Measurements from ENCODE around the gene SOBP. TPM values are rescaled to one million over a fixed set of nuclear protein-coding genes. Genes with fewer than 3 reads are reported as not detected.

Gene SOBP
- total RNA-seq, 1 donor from 2014 or later = 24.0 TPM

GRCh38 chr6:107582086-107582485 is 92.2 kb downstream of the SOBP start:
- Mint-ChIP-seq H3K9me3 (no peaks in the 10 kb centered on the region), H3K36me3 (ENCODE audit: low read depth) (peaks cover 15% of the 10 kb centered on the region), H3K27me3 (ENCODE audit: low read depth) (no peaks in the 10 kb centered on the region), H3K4me1 (peaks cover 67% of the 10 kb centered on the region), H3K27ac (ENCODE audit: unreplicated experiment) (no peak overlapping the region), H3K4me3 (no peak overlapping the region)
- TF ChIP-seq CTCF (conservative IDR thresholded peaks at IDR 0.05) = no peak
- DNase-seq (ENCODE audit: low read depth, low spot score) = no peak

- no peaks in the 10 kb centered on the region for H3K9me3 Mint-ChIP-seq
- DNase-seq (ENCODE audit: low read depth, low spot score) = no peak
- H3K4me1 Mint-ChIP-seq = peaks cover 70% of the 10 kb centered on the region
- H3K27me3 Mint-ChIP-seq (ENCODE audit: low read depth) = no peaks in the 10 kb centered on the region
- no peak overlapping the region for H3K27ac Mint-ChIP-seq (ENCODE audit: unreplicated experiment)
- no peak overlapping the region for H3K4me3 Mint-ChIP-seq
- H3K36me3 Mint-ChIP-seq (ENCODE audit: low read depth) = peaks cover 13% of the 10 kb centered on the region
- TF ChIP-seq CTCF (conservative IDR thresholded peaks at IDR 0.05) = no peak
These were observed 94.8 kb downstream of the SOBP start for GRCh38 chr6:107584726-107585125.

- Mint-ChIP-seq H3K27ac (ENCODE audit: unreplicated experiment) (no peak overlapping the region), H3K4me3 (no peak overlapping the region), H3K9me3 (no peaks in the 10 kb centered on the region), H3K36me3 (ENCODE audit: low read depth) (peaks cover 10% of the 10 kb centered on the region), H3K27me3 (ENCODE audit: low read depth) (no peaks in the 10 kb centered on the region), H3K4me1 (peaks cover 71% of the 10 kb centered on the region)
- DNase-seq (ENCODE audit: low read depth, low spot score) = no peak
- no peak for TF ChIP-seq CTCF (conservative IDR thresholded peaks at IDR 0.05)
These were observed 96.0 kb downstream of the SOBP start for GRCh38 chr6:107585815-107586435.

- DNase-seq (ENCODE audit: low read depth, low spot score) = no peak
- no peak for TF ChIP-seq CTCF (conservative IDR thresholded peaks at IDR 0.05)
- peaks cover 9% of the 10 kb centered on the region for H3K36me3 Mint-ChIP-seq (ENCODE audit: low read depth)
- no peaks in the 10 kb centered on the region for H3K9me3 Mint-ChIP-seq
- peaks cover 65% of the 10 kb centered on the region for H3K4me1 Mint-ChIP-seq
- no peak overlapping the region for H3K4me3 Mint-ChIP-seq
- H3K27ac Mint-ChIP-seq (ENCODE audit: unreplicated experiment) = peak overlapping the region; percentile 44
- H3K27me3 Mint-ChIP-seq (ENCODE audit: low read depth) = no peaks in the 10 kb centered on the region
These were observed 97.5 kb downstream of the SOBP start for GRCh38 chr6:107587451-107587850.

GRCh38 chr6:107589199-107589598 is 99.3 kb downstream of the SOBP start:
- H3K4me3 Mint-ChIP-seq = no peak overlapping the region
- H3K9me3 Mint-ChIP-seq = no peaks in the 10 kb centered on the region
- no peak for DNase-seq (ENCODE audit: low read depth, low spot score)
- H3K36me3 Mint-ChIP-seq (ENCODE audit: low read depth) = peaks cover 5% of the 10 kb centered on the region
- no peak for TF ChIP-seq CTCF (conservative IDR thresholded peaks at IDR 0.05)
- peak overlapping the region; percentile 22 for H3K27ac Mint-ChIP-seq (ENCODE audit: unreplicated experiment)
- H3K4me1 Mint-ChIP-seq = peaks cover 67% of the 10 kb centered on the region
- H3K27me3 Mint-ChIP-seq (ENCODE audit: low read depth) = no peaks in the 10 kb centered on the region
